PC-9 (cell line): Measurements from ENCODE around the gene ASXL1. TPM values are rescaled to one million over a fixed set of nuclear protein-coding genes. Genes with fewer than 3 reads are reported as not detected.
A peak's percentile ranks its signal among the peaks of the same experiment; 100 is the strongest.

ENCODE experiments used
- BruUV-seq: library from RNA; stranded (reverse); fragments of 400-500 nt; replicated peaks from 2 replicates; lab custom pipeline; 2021; lab: Mats Ljungman, UMichigan
- CTCF ChIA-PET: fragments of 300-600 bp; sonication (Branson Sonifier 250); formaldehyde crosslinking; loops from one replicate; lab custom pipeline; 2022; ENCODE audit warnings: antibody characterized with exemption; lab: Charles Lee
- POLR2A ChIA-PET: fragments of 300-600 bp; sonication (Branson Sonifier 250); formaldehyde crosslinking; loops from one replicate; lab custom pipeline; 2022; ENCODE audit warnings: antibody characterized with exemption; ENCODE audit not compliant: unreplicated experiment; lab: Charles Lee
- DNase-seq, 2 experiments: peaks; one replicate each; pipeline versions ENCODE4 v3.0.0 to v3.0.0-alpha.2; 2015 to 2022; ENCODE audit warnings: mixed read lengths in 1 of 2
- H2AFZ ChIP-seq: fragments of 200-600 bp; sonication (generic); 2 replicates; pipeline ENCODE4 v1.8.1; 2017; ENCODE audit warnings: antibody characterized with exemption
- H3F3A ChIP-seq: fragments of 200-600 bp; sonication (generic); 2 replicates; pipeline ENCODE4 v1.8.1; 2017; ENCODE audit warnings: antibody characterized with exemption, mild to moderate bottlenecking, low read depth; ENCODE audit not compliant: insufficient read depth
- H3K27ac ChIP-seq: fragments of 200-600 bp; sonication (generic); 2 replicates; pipeline ENCODE4 v1.6.1; 2016; ENCODE audit warnings: mixed run types
- H3K27me3 ChIP-seq: fragments of 200-600 bp; sonication (generic); 2 replicates; pipeline ENCODE4 v1.6.1; 2016; ENCODE audit warnings: low read depth, mixed run types; ENCODE audit not compliant: insufficient read depth
- H3K36me3 ChIP-seq: fragments of 200-600 bp; sonication (generic); 2 replicates; pipeline ENCODE4 v1.6.1; 2016; ENCODE audit warnings: low read depth, mixed run types
- H3K4me1 ChIP-seq: fragments of 200-600 bp; sonication (generic); replicated peaks from 2 replicates; pipeline ENCODE4 v1.6.1; 2016; ENCODE audit warnings: mixed run types; ENCODE audit not compliant: insufficient read depth
- H3K4me2 ChIP-seq: fragments of 200-600 bp; sonication (generic); 2 replicates; pipeline ENCODE4 v1.6.1; 2017; ENCODE audit warnings: mixed run types
- H3K4me3 ChIP-seq: fragments of 200-600 bp; sonication (generic); 2 replicates; pipeline ENCODE4 v1.6.1; 2016; ENCODE audit warnings: mixed run types
- H3K79me2 ChIP-seq: fragments of 200-600 bp; sonication (generic); 2 replicates; pipeline ENCODE4 v1.6.1; 2017; ENCODE audit warnings: low read depth, mixed run types
- H3K9me2 ChIP-seq: fragments of 200-600 bp; sonication (generic); 2 replicates; pipeline ENCODE4 v1.8.1; 2017; ENCODE audit warnings: mild to moderate bottlenecking; ENCODE audit not compliant: insufficient read depth
- H3K9me3 ChIP-seq: fragments of 200-600 bp; sonication (generic); 2 replicates; pipeline ENCODE4 v1.8.1; 2016; ENCODE audit warnings: low read depth; ENCODE audit not compliant: insufficient read depth
- H4K20me1 ChIP-seq: fragments of 200-600 bp; sonication (generic); 2 replicates; pipeline ENCODE4 v1.8.1; 2017; ENCODE audit not compliant: insufficient read depth
- CTCF ChIP-seq: fragments of 200-600 bp; sonication (generic); conservative IDR thresholded peaks from 2 replicates; pipeline ENCODE4 v1.6.1; 2017; ENCODE audit warnings: mixed run types, antibody characterized with exemption, mild to moderate bottlenecking, moderate library complexity
- EZH2 ChIP-seq: fragments of 200-600 bp; sonication (generic); IDR thresholded peaks from 2 replicates; pipeline ENCODE4 v1.8.0; 2017; ENCODE audit warnings: antibody characterized with exemption, low read depth
- intact Hi-C: fragments of 100-400 bp; cut with micrococcal nuclease; formaldehyde crosslinking; loops from one replicate; pipeline ENCODE4 v1.10.0; 2022; ENCODE audit not compliant: unreplicated experiment
- total RNA-seq: library from RNA; stranded (reverse); gene quantifications from 2 replicates; pipeline ENCODE4 v1.2.3, GENCODE V29; 2021

The ASXL1 gene
- total RNA-seq, 1 experiment from 2014 or later: 123 TPM

DNA sequence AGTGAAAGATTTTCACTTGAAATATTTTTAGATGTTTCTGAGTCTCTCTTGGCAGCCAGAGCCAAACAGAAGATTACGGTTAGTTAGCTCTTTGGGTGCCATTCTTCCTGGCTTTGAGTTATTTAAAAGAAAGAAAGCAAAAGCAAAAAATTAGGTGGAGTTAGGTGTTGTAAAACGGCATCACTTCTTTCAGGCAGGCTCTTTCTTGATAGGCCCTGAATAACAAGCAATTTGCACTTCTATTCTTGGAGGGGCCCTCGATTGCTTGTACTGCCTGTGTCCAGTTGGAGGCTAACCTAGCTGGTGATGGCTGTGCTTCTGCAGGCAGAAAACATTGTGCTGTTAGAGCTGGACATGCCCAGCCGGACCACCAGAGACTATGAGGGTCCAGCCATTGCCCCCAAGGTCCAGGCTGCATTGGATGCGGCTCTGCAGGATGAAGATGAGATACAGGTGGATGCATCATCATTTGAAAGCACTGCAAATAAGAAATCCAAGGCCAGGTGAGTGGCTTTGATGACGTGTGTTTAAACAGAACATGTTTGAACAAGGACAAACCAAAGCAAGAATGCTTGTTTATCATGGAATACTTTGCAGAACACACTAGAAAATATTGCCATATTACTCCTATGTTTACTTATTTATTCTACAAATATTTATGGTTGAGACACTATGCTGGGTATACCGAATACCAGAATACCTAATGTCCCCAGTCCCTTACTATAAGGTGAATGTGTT, 28.1 kb upstream of the ASXL1 start:
- H3K36me3 ChIP-seq: peaks cover 18% of the 10 kb centered on the region
- peaks cover 15% of the 10 kb centered on the region for H3K4me1 ChIP-seq
- H2AFZ ChIP-seq: no peak overlapping the region
- POLR2A ChIA-PET: interaction anchor here (0.6 kb wide), 1 partner anchor 45 kb away, joined by 8 read pairs; no protein-coding TSS in a partner anchor
- H3K79me2 ChIP-seq: no peaks in the 10 kb centered on the region
- H3K27ac ChIP-seq: no peak overlapping the region
- no peaks in the 10 kb centered on the region for H3K9me3 ChIP-seq
- no peaks in the 10 kb centered on the region for H3K9me2 ChIP-seq
- no peak overlapping the region for H3K4me3 ChIP-seq
- H4K20me1 ChIP-seq: no peaks in the 10 kb centered on the region
- H3K4me2 ChIP-seq: no peak overlapping the region
- CTCF ChIA-PET: no interaction called here
- intact Hi-C loops: loop anchor here (5.0 kb wide), 2 partner anchors 53 to 123 kb away; partner anchors contain the start of genes KIF3B, PLAGL2 and POFUT1
- peaks cover 17% of the 10 kb centered on the region for H3F3A ChIP-seq
- no peaks in the 10 kb centered on the region for H3K27me3 ChIP-seq
- no peak for TF ChIP-seq CTCF
- TF ChIP-seq EZH2: no peak
- no TSS peak for BruUV-seq
- no peak for DNase-seq

DNA sequence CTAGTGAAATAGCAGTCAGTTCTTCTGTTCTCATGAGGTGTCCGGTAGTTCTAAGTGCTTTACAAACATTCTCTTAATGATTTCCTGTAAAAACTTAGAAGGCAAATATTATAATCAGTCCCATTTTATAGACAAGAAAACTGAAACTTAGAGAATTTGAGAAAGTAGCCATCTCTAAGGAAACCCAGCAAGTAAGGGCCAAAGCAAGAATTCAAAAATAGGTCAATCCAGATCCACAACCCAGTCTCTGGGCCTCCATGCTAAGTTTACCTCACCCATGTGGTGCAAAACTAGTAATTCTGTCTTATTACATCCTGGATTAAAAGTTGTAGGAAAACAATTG, 27.6 kb upstream of the ASXL1 start:
- CTCF ChIA-PET: no interaction called here

DNA sequence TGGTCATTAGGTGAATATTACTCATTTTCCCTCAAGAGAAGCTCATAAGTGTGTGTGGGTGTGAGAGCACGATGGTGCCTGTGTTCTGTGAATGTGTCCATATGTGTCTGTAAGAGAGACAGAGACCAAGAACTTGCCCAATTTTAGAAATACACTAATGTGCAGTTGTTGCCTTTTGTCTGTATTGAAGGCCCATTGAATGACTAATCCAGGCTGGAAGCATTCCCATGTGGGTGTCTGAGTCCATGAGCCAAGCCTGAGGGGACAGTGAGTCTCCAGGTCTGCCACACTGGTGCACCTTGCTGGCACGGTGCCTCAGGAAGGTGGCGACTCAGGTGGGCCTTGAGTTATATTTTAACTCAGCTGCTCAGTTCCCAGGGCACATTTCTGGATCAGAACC, 25.5 kb upstream of the ASXL1 start:
- ChIA-PET CTCF (no interaction called here), POLR2A (interaction anchor here (0.5 kb wide), 1 partner anchor 74 kb away, joined by 3 read pairs; no protein-coding TSS in a partner anchor)
- no TSS peak for BruUV-seq
- peak; percentile 36 to 70 for DNase-seq
- no peaks in the 10 kb centered on the region for H3K9me2 ChIP-seq
- H3K27ac ChIP-seq: no peak overlapping the region
- no peaks in the 10 kb centered on the region for H3K79me2 ChIP-seq
- TF ChIP-seq EZH2 (no peak), CTCF (no peak)
- H2AFZ ChIP-seq: no peak overlapping the region
- no peaks in the 10 kb centered on the region for H4K20me1 ChIP-seq
- no peaks in the 10 kb centered on the region for H3K27me3 ChIP-seq
- no peaks in the 10 kb centered on the region for H3K9me3 ChIP-seq
- H3K4me3 ChIP-seq: no peak overlapping the region
- H3K4me2 ChIP-seq: no peak overlapping the region
- H3K36me3 ChIP-seq: peaks cover 18% of the 10 kb centered on the region
- intact Hi-C loops: loop anchor here (2.0 to 5.0 kb wide), 3 partner anchors 55 to 150 kb away; partner anchors contain the start of genes KIF3B, PLAGL2 and POFUT1
- H3F3A ChIP-seq: peaks cover 8% of the 10 kb centered on the region; the same call in 1 of the 2 replicates
- H3K4me1 ChIP-seq: no peaks in the 10 kb centered on the region

More for the DNA sequence above, 27.6 kb upstream of the ASXL1 start:
- Histone ChIP-seq H2AFZ (no peak overlapping the region), H3K9me3 (no peaks in the 10 kb centered on the region), H3K27me3 (no peaks in the 10 kb centered on the region), H3K27ac (no peak overlapping the region), H3K4me2 (no peak overlapping the region), H3K36me3 (peaks cover 18% of the 10 kb centered on the region), H3K9me2 (no peaks in the 10 kb centered on the region), H3K4me1 (peaks cover 15% of the 10 kb centered on the region), H3K79me2 (no peaks in the 10 kb centered on the region), H4K20me1 (no peaks in the 10 kb centered on the region), H3F3A (peaks cover 12% of the 10 kb centered on the region), H3K4me3 (no peak overlapping the region)
- POLR2A ChIA-PET: no interaction called here
- intact Hi-C loops: loop anchor here (5.0 kb wide), 2 partner anchors 53 to 123 kb away; partner anchors contain the start of genes KIF3B, PLAGL2 and POFUT1
- no peak for DNase-seq
- TF ChIP-seq CTCF: no peak
- TF ChIP-seq EZH2: no peak
- BruUV-seq: no TSS peak
